Smooth muscle cell (in vitro differentiated cells): ENCODE data around the gene CHN2. TPM values are rescaled to one million over a fixed set of nuclear protein-coding genes. Genes with fewer than 3 reads are reported as not detected.
A peak's percentile ranks its signal among the peaks of the same experiment; 100 is the strongest.

Experiments used
- DNase-seq: peaks from one replicate; lab custom pipeline; 2025; ENCODE audit not compliant: unreplicated experiment; lab: John Stamatoyannopoulos, UW
- H2AFZ ChIP-seq: fragments of 200-600 bp; sonication (generic); 2 replicates; pipeline ENCODE4 v1.6.0; 2016; ENCODE audit warnings: antibody characterized with exemption, low read depth, mild to moderate bottlenecking
- H3F3A ChIP-seq: fragments of 200-600 bp; sonication (generic); 2 replicates; pipeline ENCODE4 v1.6.0; 2017; ENCODE audit warnings: antibody characterized with exemption, low read depth
- H3K27ac ChIP-seq: fragments of 200-600 bp; sonication (generic); 2 replicates; pipeline ENCODE4 v1.5.1; 2016; ENCODE audit warnings: low read depth, mild to moderate bottlenecking
- H3K27me3 ChIP-seq: fragments of 200-600 bp; sonication (generic); 2 replicates; pipeline ENCODE4 v1.6.1; 2016; ENCODE audit warnings: low read depth, mild to moderate bottlenecking
- H3K36me3 ChIP-seq: fragments of 200-600 bp; sonication (generic); 2 replicates; pipeline ENCODE4 v1.5.1; 2016; ENCODE audit warnings: low read depth
- H3K4me1 ChIP-seq: fragments of 200-600 bp; sonication (generic); 2 replicates; pipeline ENCODE4 v1.5.1; 2016; ENCODE audit warnings: low read depth
- H3K4me2 ChIP-seq: fragments of 200-600 bp; sonication (generic); 2 replicates; pipeline ENCODE4 v1.6.0; 2016; ENCODE audit warnings: mild to moderate bottlenecking
- H3K4me3 ChIP-seq: fragments of 200-600 bp; sonication (generic); 2 replicates; pipeline ENCODE4 v1.5.1; 2016; ENCODE audit warnings: mild to moderate bottlenecking
- H3K79me2 ChIP-seq: fragments of 200-600 bp; sonication (generic); 2 replicates; pipeline ENCODE4 v1.6.0; 2016; ENCODE audit warnings: low read depth, mild to moderate bottlenecking
- H3K9ac ChIP-seq: fragments of 200-600 bp; sonication (generic); 2 replicates; pipeline ENCODE4 v1.6.0; 2016; ENCODE audit warnings: low read depth
- H3K9me3 ChIP-seq: fragments of 200-600 bp; sonication (generic); replicated peaks from 2 replicates; pipeline ENCODE4 v1.5.1; 2016; ENCODE audit warnings: low read depth
- H4K20me1 ChIP-seq: fragments of 200-600 bp; sonication (generic); 2 replicates; pipeline ENCODE4 v1.6.0; 2016; ENCODE audit warnings: low read depth
- CTCF ChIP-seq: fragments of 200-600 bp; sonication (generic); IDR thresholded peaks from 2 replicates; pipeline ENCODE4 v1.5.1; 2017; ENCODE audit warnings: borderline replicate concordance, mild to moderate bottlenecking, antibody characterized with exemption; ENCODE audit not compliant: insufficient read depth, poor library complexity, severe bottlenecking
- WGBS: methylation state at CpG from one replicate; pipeline ENCODE4 v1.1.7; 2016; ENCODE audit warnings: low lambda C conversion rate; 5-methylcytosine and 5-hydroxymethylcytosine counted together
- polyA plus RNA-seq: library from polyadenylated mRNA; unstranded; fragments of >200 nt; fragmentation: Nextera tagmentation; extraction: Ambion mirVana; gene quantifications from 2 replicates; pipeline ENCODE4 v1.2.1, GENCODE V29; 2016
- total RNA-seq: library from RNA; depleted of rRNA; stranded (reverse); fragments of >200 nt; gene quantifications from 2 replicates; pipeline ENCODE4 v1.2.3, GENCODE V29; 2014

CHN2 gene
- total and polyA plus RNA-seq, 2 experiments from 2014 or later, result 7.4 to 20.7 TPM

- H2AFZ ChIP-seq, result peak overlapping the region; percentile 20
Observed at GRCh38 chr7:29328045-29328444, 133.5 kb downstream of the CHN2 start.

GRCh38 chr7:29328811-29329210, 134.2 kb downstream of the CHN2 start:
- Histone ChIP-seq H4K20me1 (no peaks in the 10 kb centered on the region), H3K4me3 (no peak overlapping the region), H3K4me2 (peak overlapping the region; percentile 47), H3K4me1 (peaks cover 15% of the 10 kb centered on the region), H2AFZ (peak overlapping the region; percentile 26), H3K36me3 (no peaks in the 10 kb centered on the region), H3F3A (peaks cover 7% of the 10 kb centered on the region), H3K9me3 (no peaks in the 10 kb centered on the region), H3K79me2 (no peaks in the 10 kb centered on the region), H3K27me3 (no peaks in the 10 kb centered on the region), H3K27ac (peak overlapping the region; percentile 74), H3K9ac (no peak overlapping the region)
- TF ChIP-seq CTCF, result no peak
- 68% methylated on average over 2 of the region's 2 CpGs for WGBS
- no peak for DNase-seq

More at GRCh38 chr7:29328045-29328444, 133.5 kb downstream of the CHN2 start:
- Histone ChIP-seq H3K9me3 (no peaks in the 10 kb centered on the region), H3K27me3 (no peaks in the 10 kb centered on the region), H3K36me3 (no peaks in the 10 kb centered on the region), H3K4me3 (no peak overlapping the region), H3K27ac (peak overlapping the region; percentile 74), H3K9ac (peak overlapping the region; percentile 23), H3K4me2 (peak overlapping the region; percentile 47), H3F3A (peaks cover 7% of the 10 kb centered on the region), H3K4me1 (peaks cover 15% of the 10 kb centered on the region), H4K20me1 (no peaks in the 10 kb centered on the region), H3K79me2 (no peaks in the 10 kb centered on the region)
- TF ChIP-seq CTCF, result no peak
- DNase-seq, result no peak
- WGBS, result 14% methylated on average over 5 of the region's 5 CpGs

- Histone ChIP-seq H3K4me3 (no peak overlapping the region), H3K9me3 (no peaks in the 10 kb centered on the region), H4K20me1 (no peaks in the 10 kb centered on the region), H3K9ac (no peak overlapping the region), H3K36me3 (no peaks in the 10 kb centered on the region), H3K79me2 (no peaks in the 10 kb centered on the region), H3K4me1 (peaks cover 15% of the 10 kb centered on the region), H3K27me3 (no peaks in the 10 kb centered on the region), H3F3A (peaks cover 7% of the 10 kb centered on the region), H3K4me2 (peak overlapping the region; percentile 47), H3K27ac (peak overlapping the region; percentile 74), H2AFZ (no peak overlapping the region)
- WGBS, result 79% methylated on average over 3 of the region's 3 CpGs
- TF ChIP-seq CTCF, result no peak
- DNase-seq, result no peak
Observed at GRCh38 chr7:29329686-29330085, 135.1 kb downstream of the CHN2 start.

- Histone ChIP-seq H3K9me3 (no peaks in the 10 kb centered on the region), H3K27ac (peak overlapping the region; percentile 74), H3K4me3 (no peak overlapping the region), H3K4me1 (peaks cover 15% of the 10 kb centered on the region), H3K9ac (no peak overlapping the region), H3K79me2 (no peaks in the 10 kb centered on the region), H3F3A (peaks cover 7% of the 10 kb centered on the region), H3K4me2 (no peak overlapping the region), H4K20me1 (no peaks in the 10 kb centered on the region), H2AFZ (no peak overlapping the region), H3K36me3 (no peaks in the 10 kb centered on the region), H3K27me3 (no peaks in the 10 kb centered on the region)
- WGBS, result 97% methylated on average over 5 of the region's 5 CpGs
- DNase-seq, result no peak
- no peak for TF ChIP-seq CTCF
Observed at GRCh38 chr7:29330136-29330535, 135.6 kb downstream of the CHN2 start.
